ENCODE results near the gene ABLIM1. TPM values are rescaled to one million over a fixed set of nuclear protein-coding genes. Genes with fewer than 3 reads are reported as not detected.

ABLIM1 gene
- total RNA-seq, 1 experiment from 2014 or later, result 62.1 TPM

DNA sequence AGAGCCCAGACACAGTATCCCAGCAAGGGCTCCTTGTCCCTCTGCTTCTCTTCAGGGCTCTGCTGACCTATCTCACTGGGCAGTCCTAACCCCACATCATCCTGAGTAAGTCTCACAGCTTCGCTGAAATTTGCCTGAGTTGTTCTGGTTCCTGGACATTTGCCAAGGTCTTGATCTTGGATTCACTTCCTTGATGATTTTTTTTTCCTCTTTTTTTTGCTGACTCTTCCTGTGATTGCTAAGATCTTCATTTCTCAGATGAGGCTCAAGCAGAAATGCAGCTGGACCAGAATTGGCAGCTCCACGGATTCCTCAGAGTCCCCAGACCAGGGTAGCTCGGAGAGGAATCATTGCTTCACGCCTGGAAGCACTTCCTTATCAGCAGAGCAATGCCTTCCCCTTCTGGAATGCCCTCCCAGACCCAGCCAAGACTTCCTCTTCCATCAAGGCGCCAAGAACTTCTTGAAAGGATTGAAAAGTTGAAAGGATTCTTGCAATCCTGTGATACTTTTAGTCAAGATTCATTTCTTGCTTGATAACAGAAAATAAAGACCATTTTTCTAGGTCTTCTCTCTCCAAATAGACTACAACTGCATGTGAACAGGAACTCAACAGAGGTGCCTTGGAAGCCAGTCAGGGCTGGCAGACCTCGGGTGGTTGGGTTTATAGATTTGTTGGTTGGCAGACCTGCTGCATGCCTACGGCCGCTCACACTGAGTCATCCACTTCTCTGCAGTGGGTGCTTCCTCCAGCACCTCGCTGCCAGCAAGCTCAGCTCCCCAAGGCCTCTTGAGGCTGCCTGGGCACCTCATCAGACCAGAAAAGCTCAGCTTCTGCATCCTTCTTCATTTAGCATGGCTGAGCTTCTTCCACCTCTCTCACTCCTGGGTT lies 244.9 kb downstream of the ABLIM1 start:
- no peak overlapping the region for H3K4me3 Mint-ChIP-seq
- H3K36me3 Mint-ChIP-seq, result no peaks in the 10 kb centered on the region
- ChIA-PET CTCF (interaction anchor here (0.9 to 1.6 kb wide), 2 partner anchors 10 to 46 kb away, joined by 4 to 5 read pairs; no protein-coding TSS in a partner anchor), POLR2A (no interaction called here)
- no peak for DNase-seq (ENCODE audit: low spot score)
- ATAC-seq, result no peak
- peaks cover 8% of the 10 kb centered on the region for H3K27me3 Mint-ChIP-seq (ENCODE audit: low read depth)
- H3K4me1 Mint-ChIP-seq, result peaks cover 22% of the 10 kb centered on the region
- TF ChIP-seq, protein P1, sequence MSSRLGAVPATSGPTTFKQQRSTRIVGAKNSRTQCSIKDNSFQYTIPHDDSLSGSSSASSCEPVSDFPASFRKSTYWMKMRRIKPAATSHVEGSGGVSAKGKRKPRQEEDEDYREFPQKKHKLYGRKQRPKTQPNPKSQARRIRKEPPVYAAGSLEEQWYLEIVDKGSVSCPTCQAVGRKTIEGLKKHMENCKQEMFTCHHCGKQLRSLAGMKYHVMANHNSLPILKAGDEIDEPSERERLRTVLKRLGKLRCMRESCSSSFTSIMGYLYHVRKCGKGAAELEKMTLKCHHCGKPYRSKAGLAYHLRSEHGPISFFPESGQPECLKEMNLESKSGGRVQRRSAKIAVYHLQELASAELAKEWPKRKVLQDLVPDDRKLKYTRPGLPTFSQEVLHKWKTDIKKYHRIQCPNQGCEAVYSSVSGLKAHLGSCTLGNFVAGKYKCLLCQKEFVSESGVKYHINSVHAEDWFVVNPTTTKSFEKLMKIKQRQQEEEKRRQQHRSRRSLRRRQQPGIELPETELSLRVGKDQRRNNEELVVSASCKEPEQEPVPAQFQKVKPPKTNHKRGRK (CRISPR knock-in tag; IDR thresholded peaks at IDR 0.05; ENCODE audit: borderline replicate concordance), result no peak
- no peak for TF ChIP-seq SMAD3 (CRISPR knock-in tag; IDR thresholded peaks at IDR 0.05; ENCODE audit: borderline replicate concordance)
- peaks cover 5% of the 10 kb centered on the region for H3K9me3 Mint-ChIP-seq
- no peak overlapping the region for H3K27ac Mint-ChIP-seq

DNA sequence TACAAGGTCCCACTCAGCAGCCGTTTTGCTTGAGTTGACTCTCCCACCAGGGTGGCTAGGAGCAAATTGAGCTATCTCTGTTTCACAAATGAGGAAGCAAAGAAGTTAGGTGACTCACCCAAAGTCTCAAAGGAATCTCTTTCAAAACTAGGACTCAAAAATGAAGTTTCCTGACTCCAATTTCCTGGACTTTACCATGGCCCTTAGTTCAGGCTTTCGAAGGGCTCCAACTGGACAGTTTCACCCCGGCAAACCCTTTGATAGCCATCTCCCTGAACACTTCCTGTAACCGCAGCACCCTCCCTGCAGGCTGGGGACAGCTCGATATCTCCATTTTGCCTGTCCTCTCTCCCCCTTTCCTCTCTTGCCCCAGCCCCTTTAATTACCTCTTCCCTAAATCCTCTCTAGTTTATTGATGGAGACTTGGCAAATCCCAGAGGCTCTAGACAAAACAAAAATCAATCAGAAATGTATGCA lies 249.1 kb downstream of the ABLIM1 start:
- POLR2A ChIA-PET, result no interaction called here
- Mint-ChIP-seq H3K4me1 (peaks cover 32% of the 10 kb centered on the region), H3K9me3 (peaks cover 9% of the 10 kb centered on the region), H3K27ac (no peak overlapping the region), H3K36me3 (no peaks in the 10 kb centered on the region), H3K4me3 (no peak overlapping the region), H3K27me3 (ENCODE audit: low read depth) (peaks cover 40% of the 10 kb centered on the region)
- CTCF ChIA-PET, result interaction anchor here (1.4 to 3.4 kb wide), 5 partner anchors 22 to 105 kb away, joined by 3 to 26 read pairs (median 6); no protein-coding TSS in a partner anchor
- ATAC-seq, result no peak
- TF ChIP-seq, protein P2, sequence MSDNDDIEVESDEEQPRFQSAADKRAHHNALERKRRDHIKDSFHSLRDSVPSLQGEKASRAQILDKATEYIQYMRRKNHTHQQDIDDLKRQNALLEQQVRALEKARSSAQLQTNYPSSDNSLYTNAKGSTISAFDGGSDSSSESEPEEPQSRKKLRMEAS (CRISPR knock-in tag; IDR thresholded peaks at IDR 0.05), result no peak
- TF ChIP-seq HMGA2 (CRISPR knock-in tag; IDR thresholded peaks at IDR 0.05) (no peak), NFE2L1 (CRISPR knock-in tag; IDR thresholded peaks at IDR 0.05) (no peak)
- TF ChIP-seq, protein P3, sequence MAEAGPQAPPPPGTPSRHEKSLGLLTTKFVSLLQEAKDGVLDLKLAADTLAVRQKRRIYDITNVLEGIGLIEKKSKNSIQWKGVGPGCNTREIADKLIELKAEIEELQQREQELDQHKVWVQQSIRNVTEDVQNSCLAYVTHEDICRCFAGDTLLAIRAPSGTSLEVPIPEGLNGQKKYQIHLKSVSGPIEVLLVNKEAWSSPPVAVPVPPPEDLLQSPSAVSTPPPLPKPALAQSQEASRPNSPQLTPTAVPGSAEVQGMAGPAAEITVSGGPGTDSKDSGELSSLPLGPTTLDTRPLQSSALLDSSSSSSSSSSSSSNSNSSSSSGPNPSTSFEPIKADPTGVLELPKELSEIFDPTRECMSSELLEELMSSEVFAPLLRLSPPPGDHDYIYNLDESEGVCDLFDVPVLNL (CRISPR knock-in tag; IDR thresholded peaks at IDR 0.05; ENCODE audit: borderline replicate concordance, low read depth), result no peak
- DNase-seq (ENCODE audit: low spot score), result no peak

DNA sequence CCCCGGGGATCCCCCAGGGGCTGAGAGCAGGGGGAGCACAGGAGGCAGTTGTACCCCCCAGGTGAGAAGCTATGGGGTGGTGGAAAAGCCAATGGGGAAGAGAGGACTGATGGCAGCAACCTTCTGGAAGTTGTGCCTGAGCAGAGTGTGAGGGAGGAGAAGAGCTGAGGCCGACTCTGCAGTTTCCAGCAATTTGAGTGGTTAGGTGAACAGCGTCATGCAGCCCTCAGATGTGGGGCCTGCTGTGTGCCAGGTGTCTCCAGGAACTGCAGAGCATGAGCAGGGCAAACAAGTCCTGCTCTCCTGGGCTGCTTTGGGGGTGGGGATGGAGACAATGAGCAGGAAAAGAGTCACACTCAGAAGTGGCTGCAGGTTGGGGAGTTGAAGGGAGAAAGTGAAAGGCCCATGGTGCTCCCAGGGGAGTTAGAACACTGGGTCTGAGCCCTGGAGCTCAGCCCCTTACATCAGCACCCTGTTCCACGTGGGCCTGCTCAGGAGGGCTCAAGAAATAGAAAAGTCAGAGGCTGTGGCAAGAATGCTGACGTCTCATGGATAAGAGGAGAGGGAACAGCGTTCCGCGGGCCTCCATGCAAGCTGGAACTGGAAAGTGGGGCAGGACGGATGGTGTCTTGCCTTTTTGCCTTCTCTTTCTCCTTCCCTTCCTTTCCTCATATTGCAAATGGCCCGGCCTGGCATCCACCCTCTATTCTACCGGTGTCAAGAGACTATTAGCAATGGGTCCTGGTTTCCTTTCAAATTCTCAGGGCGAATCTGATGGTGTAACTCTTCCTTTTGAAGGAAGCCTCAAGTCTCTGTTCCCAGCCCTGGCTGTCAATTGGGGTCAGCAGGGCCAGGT lies 249.7 kb downstream of the ABLIM1 start:
- ATAC-seq (no peak), DNase-seq (ENCODE audit: low spot score) (no peak)
- peaks cover 46% of the 10 kb centered on the region for H3K27me3 Mint-ChIP-seq (ENCODE audit: low read depth)
- H3K36me3 Mint-ChIP-seq, result no peaks in the 10 kb centered on the region
- ChIA-PET POLR2A (no interaction called here), CTCF (interaction anchor here (1.4 to 3.4 kb wide), 6 partner anchors 19 to 105 kb away, joined by 3 to 26 read pairs (median 6); no protein-coding TSS in a partner anchor)
- peaks cover 32% of the 10 kb centered on the region for H3K4me1 Mint-ChIP-seq
- peaks cover 9% of the 10 kb centered on the region for H3K9me3 Mint-ChIP-seq
- no peak overlapping the region for H3K4me3 Mint-ChIP-seq
- H3K27ac Mint-ChIP-seq, result no peak overlapping the region
- TF ChIP-seq OVOL2 (CRISPR knock-in tag; IDR thresholded peaks at IDR 0.05; ENCODE audit: borderline replicate concordance) (no peak), ETV6 (CRISPR knock-in tag; IDR thresholded peaks at IDR 0.05) (no peak), ZNF232 (CRISPR knock-in tag; IDR thresholded peaks at IDR 0.05) (no peak)
- TF ChIP-seq, protein P4, sequence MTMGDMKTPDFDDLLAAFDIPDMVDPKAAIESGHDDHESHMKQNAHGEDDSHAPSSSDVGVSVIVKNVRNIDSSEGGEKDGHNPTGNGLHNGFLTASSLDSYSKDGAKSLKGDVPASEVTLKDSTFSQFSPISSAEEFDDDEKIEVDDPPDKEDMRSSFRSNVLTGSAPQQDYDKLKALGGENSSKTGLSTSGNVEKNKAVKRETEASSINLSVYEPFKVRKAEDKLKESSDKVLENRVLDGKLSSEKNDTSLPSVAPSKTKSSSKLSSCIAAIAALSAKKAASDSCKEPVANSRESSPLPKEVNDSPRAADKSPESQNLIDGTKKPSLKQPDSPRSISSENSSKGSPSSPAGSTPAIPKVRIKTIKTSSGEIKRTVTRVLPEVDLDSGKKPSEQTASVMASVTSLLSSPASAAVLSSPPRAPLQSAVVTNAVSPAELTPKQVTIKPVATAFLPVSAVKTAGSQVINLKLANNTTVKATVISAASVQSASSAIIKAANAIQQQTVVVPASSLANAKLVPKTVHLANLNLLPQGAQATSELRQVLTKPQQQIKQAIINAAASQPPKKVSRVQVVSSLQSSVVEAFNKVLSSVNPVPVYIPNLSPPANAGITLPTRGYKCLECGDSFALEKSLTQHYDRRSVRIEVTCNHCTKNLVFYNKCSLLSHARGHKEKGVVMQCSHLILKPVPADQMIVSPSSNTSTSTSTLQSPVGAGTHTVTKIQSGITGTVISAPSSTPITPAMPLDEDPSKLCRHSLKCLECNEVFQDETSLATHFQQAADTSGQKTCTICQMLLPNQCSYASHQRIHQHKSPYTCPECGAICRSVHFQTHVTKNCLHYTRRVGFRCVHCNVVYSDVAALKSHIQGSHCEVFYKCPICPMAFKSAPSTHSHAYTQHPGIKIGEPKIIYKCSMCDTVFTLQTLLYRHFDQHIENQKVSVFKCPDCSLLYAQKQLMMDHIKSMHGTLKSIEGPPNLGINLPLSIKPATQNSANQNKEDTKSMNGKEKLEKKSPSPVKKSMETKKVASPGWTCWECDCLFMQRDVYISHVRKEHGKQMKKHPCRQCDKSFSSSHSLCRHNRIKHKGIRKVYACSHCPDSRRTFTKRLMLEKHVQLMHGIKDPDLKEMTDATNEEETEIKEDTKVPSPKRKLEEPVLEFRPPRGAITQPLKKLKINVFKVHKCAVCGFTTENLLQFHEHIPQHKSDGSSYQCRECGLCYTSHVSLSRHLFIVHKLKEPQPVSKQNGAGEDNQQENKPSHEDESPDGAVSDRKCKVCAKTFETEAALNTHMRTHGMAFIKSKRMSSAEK (CRISPR knock-in tag; IDR thresholded peaks at IDR 0.05; ENCODE audit: borderline replicate concordance), result no peak
- TF ChIP-seq, protein P5, sequence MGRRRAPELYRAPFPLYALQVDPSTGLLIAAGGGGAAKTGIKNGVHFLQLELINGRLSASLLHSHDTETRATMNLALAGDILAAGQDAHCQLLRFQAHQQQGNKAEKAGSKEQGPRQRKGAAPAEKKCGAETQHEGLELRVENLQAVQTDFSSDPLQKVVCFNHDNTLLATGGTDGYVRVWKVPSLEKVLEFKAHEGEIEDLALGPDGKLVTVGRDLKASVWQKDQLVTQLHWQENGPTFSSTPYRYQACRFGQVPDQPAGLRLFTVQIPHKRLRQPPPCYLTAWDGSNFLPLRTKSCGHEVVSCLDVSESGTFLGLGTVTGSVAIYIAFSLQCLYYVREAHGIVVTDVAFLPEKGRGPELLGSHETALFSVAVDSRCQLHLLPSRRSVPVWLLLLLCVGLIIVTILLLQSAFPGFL (CRISPR knock-in tag; IDR thresholded peaks at IDR 0.05; ENCODE audit: borderline replicate concordance), result no peak
- TF ChIP-seq, protein P6, sequence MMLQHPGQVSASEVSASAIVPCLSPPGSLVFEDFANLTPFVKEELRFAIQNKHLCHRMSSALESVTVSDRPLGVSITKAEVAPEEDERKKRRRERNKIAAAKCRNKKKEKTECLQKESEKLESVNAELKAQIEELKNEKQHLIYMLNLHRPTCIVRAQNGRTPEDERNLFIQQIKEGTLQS (CRISPR knock-in tag; conservative IDR thresholded peaks at IDR 0.05), result no peak
- TF ChIP-seq, protein P7, sequence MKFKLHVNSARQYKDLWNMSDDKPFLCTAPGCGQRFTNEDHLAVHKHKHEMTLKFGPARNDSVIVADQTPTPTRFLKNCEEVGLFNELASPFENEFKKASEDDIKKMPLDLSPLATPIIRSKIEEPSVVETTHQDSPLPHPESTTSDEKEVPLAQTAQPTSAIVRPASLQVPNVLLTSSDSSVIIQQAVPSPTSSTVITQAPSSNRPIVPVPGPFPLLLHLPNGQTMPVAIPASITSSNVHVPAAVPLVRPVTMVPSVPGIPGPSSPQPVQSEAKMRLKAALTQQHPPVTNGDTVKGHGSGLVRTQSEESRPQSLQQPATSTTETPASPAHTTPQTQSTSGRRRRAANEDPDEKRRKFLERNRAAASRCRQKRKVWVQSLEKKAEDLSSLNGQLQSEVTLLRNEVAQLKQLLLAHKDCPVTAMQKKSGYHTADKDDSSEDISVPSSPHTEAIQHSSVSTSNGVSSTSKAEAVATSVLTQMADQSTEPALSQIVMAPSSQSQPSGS (CRISPR knock-in tag; IDR thresholded peaks at IDR 0.05; ENCODE audit: borderline replicate concordance, low read depth), result no peak
- TF ChIP-seq, protein P8, sequence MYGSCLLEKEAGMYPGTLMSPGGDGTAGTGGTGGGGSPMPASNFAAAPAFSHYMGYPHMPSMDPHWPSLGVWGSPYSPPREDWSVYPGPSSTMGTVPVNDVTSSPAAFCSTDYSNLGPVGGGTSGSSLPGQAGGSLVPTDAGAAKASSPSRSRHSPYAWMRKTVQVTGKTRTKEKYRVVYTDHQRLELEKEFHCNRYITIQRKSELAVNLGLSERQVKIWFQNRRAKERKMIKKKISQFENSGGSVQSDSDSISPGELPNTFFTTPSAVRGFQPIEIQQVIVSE (CRISPR knock-in tag; IDR thresholded peaks at IDR 0.05; ENCODE audit: borderline replicate concordance), result no peak
